GM12878 (cell line): ENCODE data around the gene DTNBP1. TPM values are rescaled to one million over a fixed set of nuclear protein-coding genes. Genes with fewer than 3 reads are reported as not detected.

ENCODE experiments used
- ATAC-seq: fragments of 200-7000 bp; cut with Tn5 transposase; 3 replicates; pipeline ENCODE4 v1.9.1; 2020; ENCODE audit warnings: mild to moderate bottlenecking, moderate library complexity
- BruUV-seq: library from RNA; stranded (reverse); fragments of 400-500 nt; replicated peaks from 2 replicates; lab custom pipeline; 2021; lab: Mats Ljungman, UMichigan
- CTCF ChIA-PET: fragments of 300-600 bp; sonication (Branson Sonifier 250); formaldehyde crosslinking; extraction: SDS; loops from one replicate; lab custom pipeline; 2021; ENCODE audit warnings: inconsistent platforms; lab: Yijun Ruan, JAX
- POLR2A ChIA-PET: fragments of 350-600 bp; formaldehyde crosslinking; extraction: SDS; loops from one replicate; lab custom pipeline; 2021; ENCODE audit warnings: inconsistent platforms; lab: Charles Lee
- RAD21 ChIA-PET: fragments of 300-600 bp; sonication (Branson Sonifier 250); formaldehyde crosslinking; loops from one replicate; lab custom pipeline; 2023; ENCODE audit warnings: antibody characterized with exemption; ENCODE audit not compliant: unreplicated experiment; lab: Charles Lee
- SMC1A ChIA-PET: fragments of 300-600 bp; sonication (Branson Sonifier 250); formaldehyde crosslinking; loops from one replicate; lab custom pipeline; 2023; ENCODE audit not compliant: unreplicated experiment, uncharacterized antibody; lab: Charles Lee
- DNase-seq: peaks from one replicate; pipeline ENCODE4 v3.0.0-alpha.2; 2011; ENCODE audit warnings: low read depth, low spot score
- FAIRE-seq: peaks from 3 replicates; lab custom pipeline; 2011; peaks lifted over from hg19 to GRCh38; lab: Jason Lieb, UNC
- H2AFZ ChIP-seq: 2 replicates; pipeline ENCODE4 v1.6.0; 2011; ENCODE audit warnings: low read depth, low read length, control low read depth; ENCODE audit not compliant: control insufficient read depth
- H3K27ac ChIP-seq: 2 replicates; pipeline ENCODE4 v1.5.1; 2011; ENCODE audit warnings: control low read depth; ENCODE audit not compliant: control insufficient read depth, insufficient read depth
- H3K27me3 ChIP-seq, 2 experiments: replicated peaks in 1 of 2; 2 replicates each; pipeline versions ENCODE4 v1.6.0 to v1.6.1; 2011; ENCODE audit warnings: low read length in 1 of 2; ENCODE audit not compliant: control insufficient read depth in 2 of 2, insufficient read depth in 2 of 2
- H3K36me3 ChIP-seq, 2 experiments: 2 replicates each; pipeline ENCODE4 v1.5.1; 2011; ENCODE audit warnings: low read length in 1 of 2; ENCODE audit not compliant: control insufficient read depth in 2 of 2, insufficient read depth in 2 of 2
- H3K4me1 ChIP-seq: 2 replicates; pipeline ENCODE4 v1.6.1; 2011; ENCODE audit warnings: mild to moderate bottlenecking, low read length, moderate library complexity, mixed read lengths; ENCODE audit not compliant: control insufficient read depth, insufficient read depth
- H3K4me2 ChIP-seq: 2 replicates; pipeline ENCODE4 v1.6.0; 2011; ENCODE audit warnings: control low read depth; ENCODE audit not compliant: control insufficient read depth, insufficient read depth
- H3K4me3 ChIP-seq: fragments of 200-600 bp; sonication (generic); 2 replicates; pipeline ENCODE4 v1.5.1; 2016
- H3K79me2 ChIP-seq: 2 replicates; pipeline ENCODE4 v1.6.0; 2011; ENCODE audit warnings: low read length; ENCODE audit not compliant: control insufficient read depth, insufficient read depth
- H3K9ac ChIP-seq: 2 replicates; pipeline ENCODE4 v1.8.0; 2011; ENCODE audit warnings: low read length, control low read depth, mixed read lengths; ENCODE audit not compliant: control insufficient read depth, insufficient read depth
- H3K9me3 ChIP-seq: replicated peaks from 3 replicates; pipeline ENCODE4 v1.5.1; 2011; ENCODE audit warnings: mild to moderate bottlenecking, low read length; ENCODE audit not compliant: control insufficient read depth, insufficient read depth
- H4K20me1 ChIP-seq: 2 replicates; pipeline ENCODE4 v1.6.0; 2011; ENCODE audit not compliant: control insufficient read depth, insufficient read depth
- BCL11A ChIP-seq: IDR thresholded peaks from 2 replicates; pipeline ENCODE4 v1.6.1; 2011; ENCODE audit warnings: low read depth, low read length
- CEBPB ChIP-seq, 2 experiments: fragments of 150-350 bp in 1 of 2; IDR thresholded peaks; 2 replicates each; pipeline ENCODE4 v1.6.1; 2012 to 2014; ENCODE audit warnings: low read depth in 2 of 2, low read length in 2 of 2, borderline replicate concordance in 1 of 2, inconsistent platforms in 1 of 2
- E2F4 ChIP-seq: IDR thresholded peaks from 2 replicates; pipeline ENCODE4 v1.6.1; 2012; ENCODE audit warnings: low read depth, low read length, improper control_type of control experiment
- FOXK2 ChIP-seq: fragments of 450-650 bp; IDR thresholded peaks from 2 replicates; pipeline ENCODE4 v1.6.1; 2017; ENCODE audit warnings: mild to moderate bottlenecking, moderate library complexity
- HDAC2 ChIP-seq: fragments of 200-600 bp; sonication (generic); IDR thresholded peaks from 2 replicates; pipeline ENCODE4 v1.6.1; 2017
- TARDBP ChIP-seq: IDR thresholded peaks from 2 replicates; pipeline ENCODE4 v1.6.1; 2016; ENCODE audit warnings: borderline replicate concordance
- YBX1 ChIP-seq: fragments of 450-650 bp; IDR thresholded peaks from 2 replicates; pipeline ENCODE4 v1.6.1; 2016; ENCODE audit warnings: antibody characterized with exemption
- WGBS: methylation state at CpG from one replicate; pipeline ENCODE4 v1.1.6; 2016; ENCODE audit warnings: low lambda C conversion rate; ENCODE audit not compliant: insufficient replicate concordance, insufficient coverage; ENCODE audit errors: missing lambda C conversion rate; 5-methylcytosine and 5-hydroxymethylcytosine counted together
- in situ Hi-C: fragments of 300-500 bp; cut with MboI; formaldehyde crosslinking; loops from 9 replicates; pipeline ENCODE4 v1.14.3; 2018; ENCODE audit warnings: mixed read lengths
- intact Hi-C: fragments of 100-400 bp; cut with micrococcal nuclease; formaldehyde crosslinking; loops from one replicate; pipeline ENCODE4 v1.14.2; 2022; ENCODE audit not compliant: unreplicated experiment
- polyA plus RNA-seq, 11 experiments: library from polyadenylated mRNA; depleted of rRNA in 4 of 11; unstranded in 6 of 11; stranded (reverse) in 5 of 11; fragments of >200 nt; fragmentation: Nextera tagmentation in 4 of 11; fragmentation: Illumina TruSeq in 1 of 11; extraction: Ambion mirVana in 4 of 11; extraction: Trizol in 1 of 11; gene quantifications; 1 replicate in 1 of 11; 2 replicates in 10 of 11; pipeline versions ENCODE4 v1.2.1 to v1.2.3, GENCODE V29; 2011 to 2016; ENCODE audit warnings: inconsistent platforms in 2 of 11, missing spikeins in 2 of 11, low read depth in 1 of 11
- total RNA-seq, 4 experiments: library from RNA; depleted of rRNA in 3 of 4; stranded (reverse); fragments of >200 nt in 3 of 4; fragmentation: Illumina TruSeq in 1 of 4; extraction: Trizol in 1 of 4; gene quantifications; 2 replicates each; pipeline versions ENCODE4 v1.2.1 to v1.2.3, GENCODE V29; 2013 to 2021
- TF ChIP-seq, protein P1 (sequence below): IDR thresholded peaks from 2 replicates; pipeline ENCODE4 v1.6.1; 2011; ENCODE audit warnings: borderline replicate concordance, low read depth, mild to moderate bottlenecking, moderate library complexity, low read length; ENCODE audit not compliant: insufficient read depth, poor library complexity, severe bottlenecking

The DTNBP1 gene
- total and polyA plus RNA-seq, 10 of the 15 experiments (the other 5 are each of a cell fraction or from before 2014, with no cell fraction given), result 7.1 to 40.3 (median 20.1) TPM

DNA sequence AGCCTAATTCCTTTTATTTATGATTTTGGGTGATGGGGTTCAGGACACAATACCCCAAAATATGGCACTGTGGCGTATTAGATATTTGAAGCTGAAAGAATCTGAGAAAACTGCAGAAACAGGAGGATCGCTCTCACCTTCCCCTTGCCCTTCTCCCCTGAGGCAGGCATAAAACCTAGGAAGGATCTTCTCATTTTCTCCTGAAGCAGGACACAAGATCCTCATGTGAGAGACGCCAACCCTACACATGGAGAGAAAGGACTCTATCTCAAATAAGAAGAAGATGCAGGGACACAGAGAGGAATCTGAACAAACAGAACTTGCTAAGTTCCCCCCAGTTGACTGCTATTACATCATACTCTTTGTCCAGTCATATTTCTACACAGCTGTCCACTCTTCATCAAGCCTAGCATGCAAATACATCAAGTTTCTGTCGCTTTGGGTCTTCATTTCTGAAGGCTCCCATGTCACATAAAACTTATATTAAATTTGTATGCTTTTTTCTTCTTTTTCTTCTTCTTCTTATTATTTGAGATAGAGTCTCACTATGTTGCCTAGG lies 109.0 kb downstream of the DTNBP1 start (continued):
- TF ChIP-seq E2F4, result no peak
- TF ChIP-seq, all 136 proteins: peak for 0

DNA sequence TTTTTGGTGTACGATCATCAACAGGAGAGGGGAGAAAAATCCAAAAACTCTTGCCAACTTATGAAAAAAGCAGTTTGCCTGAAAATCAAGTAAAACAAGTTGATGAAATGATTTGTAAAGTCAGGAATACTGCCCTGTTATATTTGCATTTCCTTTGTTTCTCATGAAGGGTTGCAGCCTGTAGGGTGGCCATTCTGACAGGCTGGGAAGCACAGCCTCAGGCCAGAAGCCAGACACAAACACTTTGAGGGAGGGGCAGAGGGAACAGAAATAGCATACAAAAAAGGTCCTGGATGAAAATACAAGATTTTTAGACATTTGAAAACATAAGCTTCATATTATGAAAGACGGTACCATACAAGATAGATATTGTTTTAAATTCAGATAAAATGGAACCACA lies 109.8 kb downstream of the DTNBP1 start:
- peaks cover 0 to 3% of the 10 kb centered on the region in 2 experiments; a peak in 3 of 4 replicates for H3K36me3 ChIP-seq
- no peaks in the 10 kb centered on the region for H3K9me3 ChIP-seq
- FAIRE-seq (no peak), DNase-seq (no peak), ATAC-seq (no peak)
- no peak overlapping the region for H3K9ac ChIP-seq
- ChIA-PET RAD21 (interaction anchor here (0.9 kb wide), 1 partner anchor 50 kb away, joined by 3 read pairs; no protein-coding TSS in a partner anchor), SMC1A (interaction anchor here (1.2 to 1.8 kb wide), 3 partner anchors 13 to 34 kb away, joined by 3 to 5 read pairs (median 4); no protein-coding TSS in a partner anchor), POLR2A (interaction anchor here (1.4 kb wide), 1 partner anchor 26 kb away, joined by 4 read pairs; no protein-coding TSS in a partner anchor), CTCF (interaction anchor here (2.1 kb wide), 1 partner anchor 69 kb away, joined by 6 read pairs; no protein-coding TSS in a partner anchor)
- in situ Hi-C loops (no loop called here), intact Hi-C loops (no loop called here)
- H2AFZ ChIP-seq, result no peak overlapping the region
- WGBS, result 100% methylated on average over 2 of the region's 2 CpGs
- TF ChIP-seq TARDBP (no peak), BCL11A (no peak), CEBPB (IDR thresholded peaks at IDR 0.05; ENCODE audit: borderline replicate concordance in 1 of 2, low read depth in 2 of 2, low read length in 2 of 2) (no peak), YBX1 (no peak), FOXK2 (no peak), HDAC2 (no peak)
- TF ChIP-seq, protein P1, sequence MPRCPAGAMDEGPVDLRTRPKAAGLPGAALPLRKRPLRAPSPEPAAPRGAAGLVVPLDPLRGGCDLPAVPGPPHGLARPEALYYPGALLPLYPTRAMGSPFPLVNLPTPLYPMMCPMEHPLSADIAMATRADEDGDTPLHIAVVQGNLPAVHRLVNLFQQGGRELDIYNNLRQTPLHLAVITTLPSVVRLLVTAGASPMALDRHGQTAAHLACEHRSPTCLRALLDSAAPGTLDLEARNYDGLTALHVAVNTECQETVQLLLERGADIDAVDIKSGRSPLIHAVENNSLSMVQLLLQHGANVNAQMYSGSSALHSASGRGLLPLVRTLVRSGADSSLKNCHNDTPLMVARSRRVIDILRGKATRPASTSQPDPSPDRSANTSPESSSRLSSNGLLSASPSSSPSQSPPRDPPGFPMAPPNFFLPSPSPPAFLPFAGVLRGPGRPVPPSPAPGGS, result no peak
- BruUV-seq, result no TSS peak
- no peak overlapping the region for H3K27ac ChIP-seq
- no peak overlapping the region for H3K4me3 ChIP-seq
- no peaks in the 10 kb centered on the region; the same call in 1 of the 2 replicates for H3K79me2 ChIP-seq
- H3K4me1 ChIP-seq, result peaks cover 7% of the 10 kb centered on the region
- H4K20me1 ChIP-seq, result no peaks in the 10 kb centered on the region
- no peak overlapping the region for H3K4me2 ChIP-seq
- H3K27me3 ChIP-seq, result no peaks in the 10 kb centered on the region
